Amniotic stem cell (primary cell): ENCODE measurements around the gene KCNJ12.
"Not testable (repeated sequence)": the region's sequence is repeated elsewhere in the genome, so short reads cannot be mapped to it uniquely, and the experiment has no call there.

ENCODE experiments used
- DNase-seq: peaks from one replicate; lab custom pipeline; 2025; lab: John Stamatoyannopoulos, UW

KCNJ12 gene

GRCh38 chr17:21452377-21453143, 76.4 kb downstream of the KCNJ12 start:
- DNase-seq: peak; percentile 48

GRCh38 chr17:21453144-21453898, 77.2 kb downstream of the KCNJ12 start:
- DNase-seq: no peak

DNA sequence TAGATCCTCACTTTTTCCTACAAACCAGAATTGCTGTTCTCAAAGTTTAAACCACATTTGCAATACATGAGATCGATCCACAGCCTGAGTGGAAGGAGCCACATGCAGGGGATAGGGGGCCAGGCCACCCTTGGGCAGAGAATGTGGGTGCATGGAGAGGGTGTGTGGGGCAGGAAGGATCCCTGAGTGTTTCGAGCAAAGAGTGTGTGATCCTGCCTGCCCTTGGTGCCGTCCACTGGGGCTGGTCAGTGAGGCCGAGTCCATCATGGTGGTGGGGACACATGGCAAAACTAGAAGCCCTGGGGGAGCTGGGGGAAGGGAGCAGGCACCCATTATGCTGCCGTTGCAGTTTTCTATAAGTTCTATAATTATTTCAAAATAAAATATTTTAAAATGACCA, 77.8 kb downstream of the KCNJ12 start:
- DNase-seq: not testable (repeated sequence)

- no peak for DNase-seq
Observed at GRCh38 chr17:21454441-21454840, 78.3 kb downstream of the KCNJ12 start.

- no peak for DNase-seq
Observed at GRCh38 chr17:21455761-21456160, 79.6 kb downstream of the KCNJ12 start.

DNA sequence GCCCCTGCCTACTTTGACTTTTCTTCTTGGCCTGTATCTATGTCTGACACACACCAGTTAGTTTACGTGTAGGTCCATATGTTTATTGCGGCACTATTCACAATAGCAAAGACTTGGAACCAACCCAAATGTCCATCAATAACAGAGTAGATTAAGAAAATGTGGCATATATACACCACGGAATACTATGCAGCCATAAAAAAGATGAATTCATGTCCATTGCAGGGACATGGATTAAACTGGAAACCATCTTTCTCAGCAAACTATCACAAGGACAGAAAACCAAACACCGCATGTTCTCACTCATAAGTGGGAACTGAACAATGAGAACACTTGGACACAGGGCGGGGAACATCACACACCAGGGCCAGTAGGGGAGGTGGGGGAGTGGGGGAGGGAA, 80.3 kb downstream of the KCNJ12 start:
- DNase-seq: not testable (repeated sequence)

GRCh38 chr17:21457051-21458026, 81.2 kb downstream of the KCNJ12 start:
- peak; percentile 33 for DNase-seq

DNA sequence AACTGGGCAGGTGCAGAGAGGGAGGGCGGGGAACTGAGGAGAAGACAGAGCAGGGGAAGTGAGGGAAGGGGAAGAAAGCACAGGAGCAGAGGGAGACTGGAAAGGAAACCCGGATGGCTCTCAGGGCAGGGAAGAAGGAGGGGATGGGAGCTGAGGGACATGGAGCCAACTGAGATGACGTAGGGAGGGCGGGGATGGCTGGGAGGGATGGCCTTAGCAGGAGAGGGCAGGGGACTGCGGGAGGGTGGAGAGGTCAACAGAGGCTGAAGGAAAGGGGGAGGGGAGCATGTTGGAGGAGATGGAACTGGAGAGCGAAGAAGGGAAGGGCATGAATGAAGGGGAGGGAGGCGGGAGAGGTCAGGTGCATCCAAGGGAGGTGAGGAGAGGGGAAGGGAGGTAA, 81.9 kb downstream of the KCNJ12 start:
- DNase-seq: no peak

DNA sequence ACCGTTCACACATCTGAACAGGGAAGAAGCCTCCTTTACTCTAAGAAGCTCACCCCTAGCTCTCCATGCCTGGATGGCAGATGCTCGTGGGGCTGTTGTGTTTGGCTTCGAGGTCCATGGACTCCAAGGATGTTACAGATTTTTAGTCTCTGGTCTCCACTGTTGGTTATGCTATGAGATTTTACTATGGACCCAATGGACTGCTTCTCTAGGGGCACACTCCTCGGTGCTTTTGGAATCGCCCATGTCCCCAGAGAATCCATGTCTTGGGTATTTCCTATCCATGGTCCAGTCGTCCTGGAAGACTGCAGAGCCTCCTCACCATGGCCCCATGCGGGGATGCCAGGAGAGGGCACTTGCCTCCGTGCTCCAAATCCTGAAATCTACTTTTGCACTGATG, 83.4 kb downstream of the KCNJ12 start:
- DNase-seq: no peak

DNA sequence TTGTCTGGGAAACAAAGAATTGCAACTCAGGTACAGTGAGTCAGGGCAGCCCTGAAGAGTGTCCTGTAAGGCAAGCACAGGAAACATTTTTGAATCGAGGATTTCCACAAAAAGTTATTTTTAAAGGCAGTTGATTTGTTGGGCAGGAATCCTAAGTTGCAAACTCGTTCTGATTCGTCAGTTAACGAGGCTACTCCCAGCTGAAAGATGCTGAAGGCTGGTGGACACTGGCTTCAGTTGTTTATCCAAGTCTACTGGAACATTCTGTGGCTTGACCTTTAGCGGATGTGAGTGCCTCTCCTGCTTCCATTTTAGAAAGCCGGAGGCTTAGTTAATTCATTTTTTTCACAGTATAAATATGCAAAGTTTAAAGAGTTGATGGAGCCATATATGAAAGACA, 84.2 kb downstream of the KCNJ12 start:
- DNase-seq: no peak

- DNase-seq: no peak
Observed at GRCh38 chr17:21462237-21462636, 86.1 kb downstream of the KCNJ12 start.

DNA sequence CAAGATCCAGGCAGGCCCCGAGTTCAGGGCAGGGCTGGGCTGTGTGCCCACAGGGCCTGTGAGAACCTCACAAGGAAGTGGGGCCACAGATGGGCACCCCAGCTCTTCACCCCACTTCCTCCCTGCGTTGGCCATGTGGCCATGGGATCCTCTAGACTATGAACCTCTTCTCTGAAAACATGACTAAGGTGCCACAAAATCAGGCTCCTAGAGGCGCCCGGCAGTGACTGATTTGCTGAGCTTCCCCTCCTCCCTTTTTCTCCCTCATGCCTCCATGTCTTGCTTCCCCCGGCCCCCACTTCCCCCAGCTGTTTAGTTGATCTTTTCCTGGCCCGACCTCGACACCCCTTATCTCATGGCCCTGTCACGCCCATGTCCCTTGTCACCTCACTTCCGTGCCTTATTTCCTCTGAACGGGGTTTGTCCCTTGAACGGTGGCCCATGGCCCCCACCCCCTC, 87.1 kb downstream of the KCNJ12 start:
- no peak for DNase-seq

DNA sequence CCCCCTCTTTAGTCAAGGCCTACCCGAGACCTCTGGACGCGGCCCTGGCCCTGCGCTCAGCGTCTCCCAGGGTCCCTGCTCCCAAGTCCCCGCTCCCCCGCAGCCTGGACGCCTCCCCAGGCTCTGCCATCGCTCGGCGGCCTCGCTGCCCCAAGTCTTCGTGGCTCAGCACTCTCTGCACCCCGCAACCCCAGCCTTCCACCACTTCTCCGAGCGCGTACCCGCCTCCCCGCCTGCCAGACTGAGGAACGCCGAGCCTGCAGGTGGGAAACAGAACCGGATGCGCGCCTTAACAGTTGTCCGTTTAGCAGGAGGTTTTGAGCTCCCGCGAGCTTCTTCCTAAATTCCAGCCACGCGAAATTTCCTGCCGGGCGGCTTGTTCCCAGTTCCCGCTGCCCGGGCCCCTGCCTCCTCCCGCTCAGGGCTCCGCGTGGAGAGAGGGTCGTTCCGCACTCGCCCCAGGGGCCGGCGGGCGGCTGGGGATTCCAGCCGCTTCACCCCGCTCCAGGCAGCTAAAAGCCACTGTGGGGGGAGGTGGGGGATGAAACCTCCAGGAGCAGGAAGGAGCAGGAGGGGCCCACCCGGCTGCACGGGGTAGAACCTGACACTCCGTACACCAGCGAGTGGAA, 87.7 kb downstream of the KCNJ12 start:
- DNase-seq: no peak

DNA sequence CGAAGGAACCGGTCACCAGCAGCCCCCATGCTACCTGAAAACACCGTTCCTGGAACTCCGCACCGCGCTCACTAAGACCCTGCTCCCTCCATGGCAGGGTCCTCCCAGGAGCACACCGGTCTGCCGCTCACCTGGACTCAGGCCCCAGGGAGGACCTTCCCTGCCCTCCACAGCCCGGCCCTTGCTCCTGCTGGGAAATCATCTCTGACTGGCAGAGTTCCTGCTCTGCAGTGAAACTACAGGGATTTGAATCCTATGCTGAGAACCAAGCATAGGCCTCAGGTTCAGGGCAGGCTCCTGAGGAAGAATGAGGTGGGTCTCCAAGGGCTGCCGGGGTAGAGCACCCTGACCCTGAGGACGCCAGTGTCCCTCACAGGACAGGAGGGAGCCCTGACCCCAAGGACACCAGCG, 88.5 kb downstream of the KCNJ12 start:
- no peak for DNase-seq

DNA sequence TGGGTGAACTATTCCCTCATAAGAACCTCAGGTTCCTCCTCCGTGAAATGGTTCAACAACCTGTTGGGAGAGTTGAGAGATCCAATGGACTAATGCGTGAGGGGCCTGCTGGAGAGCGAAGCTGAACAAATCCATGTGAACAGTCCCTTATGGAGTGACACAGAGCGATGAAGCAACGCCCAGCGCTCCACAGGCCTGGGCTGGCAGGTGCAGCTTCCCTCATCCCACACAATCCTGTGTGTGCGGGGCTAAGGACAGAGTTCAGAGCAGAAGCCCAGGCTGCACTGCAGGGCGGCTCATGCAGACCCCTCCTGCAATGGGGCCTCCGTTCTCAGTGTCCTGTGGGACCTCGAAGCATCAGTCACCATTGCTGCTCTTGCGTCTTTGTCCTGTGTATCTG, 90.4 kb downstream of the KCNJ12 start:
- no peak for DNase-seq

- no peak for DNase-seq
Observed at GRCh38 chr17:21467196-21467595, 91.0 kb downstream of the KCNJ12 start.

DNA sequence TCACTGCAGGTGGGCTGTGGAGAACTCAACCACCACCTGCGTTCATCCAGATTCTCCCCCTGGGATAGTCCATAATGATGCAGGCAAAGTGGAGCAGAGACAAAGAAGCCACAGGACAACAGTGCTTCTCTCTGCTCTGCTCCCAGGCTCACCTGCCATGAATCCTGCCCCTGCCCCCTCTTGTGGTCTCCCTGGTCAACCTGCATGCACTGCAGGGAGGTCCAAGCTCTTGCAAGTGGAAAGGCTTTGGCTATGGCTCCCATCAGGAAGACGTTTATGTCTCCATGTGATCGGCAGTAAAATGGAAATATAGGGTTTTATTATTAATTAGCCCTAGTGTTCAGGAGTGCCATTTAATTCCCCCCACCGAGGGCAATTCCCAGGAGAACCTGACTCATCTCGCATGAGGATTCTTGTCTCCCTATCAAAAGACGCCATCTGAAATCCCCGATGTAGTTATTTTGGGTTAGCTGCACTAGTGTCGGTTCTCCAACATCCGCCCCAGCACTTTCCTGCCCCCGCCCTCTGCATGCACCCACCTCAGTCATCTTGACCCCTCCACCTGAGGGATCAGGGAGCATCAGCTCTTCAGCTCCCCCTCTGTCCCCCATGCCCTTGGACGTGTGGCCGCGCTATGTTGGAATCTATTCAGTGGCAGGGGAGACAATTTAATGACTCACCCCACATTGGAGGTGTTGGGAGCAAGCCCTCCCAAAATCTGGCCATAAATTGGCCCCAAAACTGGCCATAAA, 91.8 kb downstream of the KCNJ12 start:
- DNase-seq: no peak
